OCI-LY3 (cell line): ENCODE results near the gene ANKRD49.

Experiments
- H2AFZ ChIP-seq: fragments of 200-600, 300-600 bp; shearing (Covaris generic); 2 replicates; pipeline ENCODE4 v1.6.0; 2014; ENCODE audit warnings: antibody characterized with exemption, low read depth, low read length
- H3K27ac ChIP-seq: fragments of 200-600, 300-600 bp; sonication (generic); 2 replicates; pipeline ENCODE4 v1.5.1; 2014; ENCODE audit warnings: mild to moderate bottlenecking, low read length, moderate library complexity, mixed read lengths
- H3K27me3 ChIP-seq: fragments of 200-600, 300-600 bp; sonication (generic); 2 replicates; pipeline ENCODE4 v1.6.1; 2014; ENCODE audit warnings: low read depth, low read length, mixed read lengths
- H3K36me3 ChIP-seq: fragments of 200-600, 300-600 bp; sonication (generic); replicated peaks from 2 replicates; pipeline ENCODE3; 2014; ENCODE audit warnings: low read depth, low read length, mixed read lengths
- H3K4me1 ChIP-seq: fragments of 300-600, 200-600 bp; sonication (generic); 2 replicates; pipeline ENCODE4 v1.6.1; 2014; ENCODE audit warnings: low read length, mixed read lengths
- H3K4me2 ChIP-seq: fragments of 200-600, 300-600 bp; sonication (generic); 2 replicates; pipeline ENCODE4 v1.6.1; 2014; ENCODE audit warnings: low read length, mixed read lengths
- H3K4me3 ChIP-seq: fragments of 300-600, 200-600 bp; sonication (generic); 2 replicates; pipeline ENCODE4 v1.5.1; 2014; ENCODE audit warnings: antibody characterized with exemption, mild to moderate bottlenecking, low read length, moderate library complexity
- H3K79me2 ChIP-seq: fragments of 300-600, 200-600 bp; shearing (Covaris generic); 2 replicates; pipeline ENCODE4 v1.6.1; 2014; ENCODE audit warnings: mild to moderate bottlenecking, low read length, mixed read lengths
- H3K9ac ChIP-seq: fragments of 300-600, 200-600 bp; shearing (Covaris generic); 2 replicates; pipeline ENCODE4 v1.6.0; 2014; ENCODE audit warnings: mild to moderate bottlenecking, low read length, moderate library complexity
- H3K9me3 ChIP-seq: fragments of 200-600, 300-600 bp; shearing (Covaris generic); 2 replicates; pipeline ENCODE4 v1.6.1; 2014; ENCODE audit warnings: low read length, mixed read lengths; ENCODE audit not compliant: insufficient read depth
- H4K20me1 ChIP-seq: fragments of 200-600, 300-600 bp; sonication (generic); 2 replicates; pipeline ENCODE4 v1.6.1; 2016; ENCODE audit warnings: low read length, mixed read lengths; ENCODE audit not compliant: insufficient read depth
- EZH2phosphoT487 ChIP-seq: fragments of 200-600 bp; shearing (Covaris generic); IDR thresholded peaks from 2 replicates; pipeline ENCODE4 v1.6.1; 2018; ENCODE audit warnings: antibody characterized with exemption, mixed run types, low read depth
- TF ChIP-seq, protein P1 (sequence below): fragments of 200-600, 300-600 bp; sonication (generic); IDR thresholded peaks from 2 replicates; pipeline ENCODE4 v1.5.1; 2014; ENCODE audit warnings: antibody characterized with exemption, low read length, low read depth

ANKRD49 gene

DNA sequence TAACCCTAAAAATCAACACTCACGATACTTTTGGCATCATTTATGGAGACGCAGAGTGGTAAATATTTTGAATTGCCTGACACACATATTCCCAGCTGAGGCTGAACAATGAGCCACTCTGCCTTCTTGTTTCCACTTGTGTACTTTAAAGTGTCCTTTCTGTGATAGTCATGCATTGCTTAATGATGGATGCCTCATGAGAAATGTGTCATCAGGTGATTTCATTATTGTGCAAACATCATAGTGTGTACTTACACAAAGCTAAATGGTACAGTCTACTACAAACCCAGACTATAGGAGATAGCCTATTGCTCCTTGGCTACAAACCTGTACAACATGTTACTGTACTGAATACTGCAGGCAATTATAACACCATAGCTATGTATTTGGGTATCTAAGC lies 44.3 kb upstream of the ANKRD49 start:
- TF ChIP-seq, protein P1, sequence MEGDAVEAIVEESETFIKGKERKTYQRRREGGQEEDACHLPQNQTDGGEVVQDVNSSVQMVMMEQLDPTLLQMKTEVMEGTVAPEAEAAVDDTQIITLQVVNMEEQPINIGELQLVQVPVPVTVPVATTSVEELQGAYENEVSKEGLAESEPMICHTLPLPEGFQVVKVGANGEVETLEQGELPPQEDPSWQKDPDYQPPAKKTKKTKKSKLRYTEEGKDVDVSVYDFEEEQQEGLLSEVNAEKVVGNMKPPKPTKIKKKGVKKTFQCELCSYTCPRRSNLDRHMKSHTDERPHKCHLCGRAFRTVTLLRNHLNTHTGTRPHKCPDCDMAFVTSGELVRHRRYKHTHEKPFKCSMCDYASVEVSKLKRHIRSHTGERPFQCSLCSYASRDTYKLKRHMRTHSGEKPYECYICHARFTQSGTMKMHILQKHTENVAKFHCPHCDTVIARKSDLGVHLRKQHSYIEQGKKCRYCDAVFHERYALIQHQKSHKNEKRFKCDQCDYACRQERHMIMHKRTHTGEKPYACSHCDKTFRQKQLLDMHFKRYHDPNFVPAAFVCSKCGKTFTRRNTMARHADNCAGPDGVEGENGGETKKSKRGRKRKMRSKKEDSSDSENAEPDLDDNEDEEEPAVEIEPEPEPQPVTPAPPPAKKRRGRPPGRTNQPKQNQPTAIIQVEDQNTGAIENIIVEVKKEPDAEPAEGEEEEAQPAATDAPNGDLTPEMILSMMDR = no peak
- TF ChIP-seq EZH2phosphoT487 = no peak
- Histone ChIP-seq H3K27me3 (no peaks in the 10 kb centered on the region), H3K9ac (no peak overlapping the region), H2AFZ (no peak overlapping the region), H3K36me3 (peaks cover 39% of the 10 kb centered on the region), H3K4me1 (no peaks in the 10 kb centered on the region), H3K27ac (no peak overlapping the region), H4K20me1 (no peaks in the 10 kb centered on the region), H3K79me2 (no peaks in the 10 kb centered on the region), H3K4me3 (no peak overlapping the region), H3K4me2 (no peak overlapping the region), H3K9me3 (no peaks in the 10 kb centered on the region)

DNA sequence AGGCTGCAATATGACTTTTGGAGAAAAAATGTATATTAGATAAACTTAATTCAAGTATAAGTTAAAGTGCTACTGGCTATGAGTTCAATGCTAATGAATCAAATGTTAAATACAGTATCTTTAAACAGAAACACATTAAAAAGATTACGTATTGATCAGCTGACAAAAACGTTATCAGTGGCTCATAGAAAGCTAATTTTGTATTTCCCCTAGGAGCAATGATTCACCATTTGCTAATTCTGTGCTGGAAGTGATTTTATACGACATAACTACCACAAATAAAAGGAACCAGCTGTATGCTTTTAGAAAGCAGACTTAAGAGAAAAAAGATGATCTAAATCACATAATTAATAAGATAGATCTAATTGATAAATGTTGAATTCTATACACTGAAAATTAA lies 43.7 kb upstream of the ANKRD49 start:
- H3K4me3 ChIP-seq = no peak overlapping the region
- H3K4me1 ChIP-seq = no peaks in the 10 kb centered on the region
- no peaks in the 10 kb centered on the region for H3K27me3 ChIP-seq
- no peak overlapping the region for H2AFZ ChIP-seq
- no peak overlapping the region for H3K4me2 ChIP-seq
- H3K9ac ChIP-seq = no peak overlapping the region
- no peaks in the 10 kb centered on the region for H4K20me1 ChIP-seq
- no peaks in the 10 kb centered on the region for H3K79me2 ChIP-seq
- no peak overlapping the region for H3K27ac ChIP-seq
- H3K36me3 ChIP-seq = peaks cover 35% of the 10 kb centered on the region
- H3K9me3 ChIP-seq = no peaks in the 10 kb centered on the region
- TF ChIP-seq EZH2phosphoT487 = no peak
- TF ChIP-seq, protein P1 = no peak

DNA sequence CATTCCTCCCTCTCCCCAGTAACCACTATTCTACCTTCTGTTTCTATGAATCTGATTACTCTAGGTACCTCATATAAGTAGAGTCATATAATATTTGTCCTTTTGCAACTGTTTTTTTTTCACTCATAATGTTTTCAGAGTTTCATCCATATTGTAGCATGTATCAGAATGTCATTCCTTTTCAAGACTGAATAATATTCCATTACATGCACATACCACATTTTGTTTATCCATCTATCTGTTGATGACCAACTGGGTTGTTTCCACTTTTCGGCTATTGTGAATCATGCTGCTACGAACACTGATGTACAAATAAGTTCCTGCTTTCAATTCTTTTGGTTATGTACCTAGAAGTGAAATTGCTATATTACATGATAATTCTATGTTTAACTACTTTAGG lies 40.8 kb upstream of the ANKRD49 start:
- Histone ChIP-seq H4K20me1 (no peaks in the 10 kb centered on the region), H3K27ac (no peak overlapping the region), H3K4me2 (no peak overlapping the region), H3K79me2 (0 out of 2 replicates have a peak, but pooled peaks cover 9% of the 10 kb centered on the region), H3K27me3 (no peaks in the 10 kb centered on the region), H3K4me3 (no peak overlapping the region), H2AFZ (no peak overlapping the region), H3K4me1 (peaks cover 16% of the 10 kb centered on the region), H3K9ac (no peak overlapping the region), H3K9me3 (no peaks in the 10 kb centered on the region), H3K36me3 (peaks cover 32% of the 10 kb centered on the region)
- TF ChIP-seq EZH2phosphoT487 = no peak
- TF ChIP-seq, protein P1 = no peak

DNA sequence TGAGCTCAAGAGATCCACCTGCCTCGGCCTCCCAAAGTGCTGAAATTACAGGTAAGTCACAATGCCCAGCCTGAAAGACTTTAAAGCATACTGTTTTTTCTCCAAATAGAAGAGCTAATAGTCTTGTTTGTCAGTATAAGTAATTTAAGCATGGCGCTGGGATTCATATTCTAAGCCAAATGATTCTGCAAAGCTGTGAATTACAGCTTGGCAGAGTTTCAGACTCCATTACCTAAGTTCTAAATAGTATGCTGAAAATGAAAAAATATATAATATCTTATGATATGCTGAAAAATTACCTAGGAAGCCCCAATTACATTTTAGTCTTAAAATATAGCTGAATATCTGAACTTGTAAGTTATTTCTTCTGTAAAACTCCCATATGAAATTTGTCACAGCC lies 39.5 kb upstream of the ANKRD49 start:
- no peaks in the 10 kb centered on the region for H3K27me3 ChIP-seq
- peaks cover 13% of the 10 kb centered on the region; the same call in 1 of the 2 replicates for H3K79me2 ChIP-seq
- peaks cover 28% of the 10 kb centered on the region for H3K4me1 ChIP-seq
- no peak overlapping the region for H3K27ac ChIP-seq
- H4K20me1 ChIP-seq = no peaks in the 10 kb centered on the region
- no peak overlapping the region for H3K9ac ChIP-seq
- H3K36me3 ChIP-seq = peaks cover 36% of the 10 kb centered on the region
- H3K4me3 ChIP-seq = no peak overlapping the region
- H3K9me3 ChIP-seq = no peaks in the 10 kb centered on the region
- TF ChIP-seq EZH2phosphoT487 = no peak
- H3K4me2 ChIP-seq = no peak overlapping the region
- no peak overlapping the region for H2AFZ ChIP-seq

DNA sequence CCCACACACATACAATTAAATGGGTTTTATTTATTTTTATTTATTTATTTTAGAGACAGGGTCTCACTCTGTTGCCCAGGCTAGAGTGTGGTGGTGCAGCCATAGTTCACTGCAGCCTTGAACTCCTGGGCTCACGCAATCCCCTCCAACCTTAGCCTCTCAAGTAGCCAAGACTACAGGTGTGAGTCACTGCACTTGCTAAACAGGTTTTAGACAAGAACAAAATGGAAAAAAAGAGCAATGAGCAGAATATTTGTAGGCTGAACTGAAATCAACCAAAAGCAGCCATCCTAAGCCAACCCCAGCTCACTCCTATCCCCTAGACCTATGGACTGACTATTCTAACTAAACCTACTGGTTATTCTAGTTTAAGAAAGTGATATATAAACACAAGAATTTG lies 37.9 kb upstream of the ANKRD49 start:
- Histone ChIP-seq H3K36me3 (peaks cover 48% of the 10 kb centered on the region), H3K4me3 (no peak overlapping the region), H3K79me2 (peaks cover 13% of the 10 kb centered on the region; the same call in 1 of the 2 replicates), H3K27me3 (no peaks in the 10 kb centered on the region), H3K9ac (no peak overlapping the region), H2AFZ (no peak overlapping the region), H3K4me1 (peaks cover 43% of the 10 kb centered on the region), H4K20me1 (no peaks in the 10 kb centered on the region), H3K9me3 (no peaks in the 10 kb centered on the region), H3K4me2 (no peak overlapping the region), H3K27ac (no peak overlapping the region)
- TF ChIP-seq EZH2phosphoT487 = no peak
- TF ChIP-seq, protein P1 = no peak
